Measurements from ENCODE around the gene SCN4A.

- TF ChIP-seq GATA1 (IDR thresholded peaks at IDR 0.05; ENCODE audit: low read depth, low read length) (no peak), POLR2A (IDR thresholded peaks at IDR 0.05; ENCODE audit: low read length) (no peak)
Observed at GRCh38 chr17:64003526-64004121, 30.9 kb upstream of the SCN4A start.
